GM12874 (cell line): Measurements from ENCODE around the gene OPALIN.

ENCODE experiments used
- CTCF ChIP-seq: IDR thresholded peaks from 2 replicates; pipeline ENCODE4 v1.5.1; 2011; ENCODE audit warnings: low read depth, mild to moderate bottlenecking, control low read depth, low read length, moderate library complexity; ENCODE audit not compliant: insufficient read depth

OPALIN gene

GRCh38 chr10:96309628-96310320 lies 49.0 kb downstream of the OPALIN start:
- TF ChIP-seq CTCF = no peak

GRCh38 chr10:96306516-96306915 lies 52.3 kb downstream of the OPALIN start:
- no peak for TF ChIP-seq CTCF

- no peak for TF ChIP-seq CTCF
These were observed 53.8 kb downstream of the OPALIN start for GRCh38 chr10:96305019-96305418.

GRCh38 chr10:96304230-96304629 lies 54.6 kb downstream of the OPALIN start, which contains the start of gene DNTT:
DNTT (plus strand) TSS chr10:96304434; CDS start chr10:96304498, 64 bp downstream.
- no peak for TF ChIP-seq CTCF

GRCh38 chr10:96301616-96302015 lies 57.2 kb downstream of the OPALIN start:
- no peak for TF ChIP-seq CTCF

- no peak for TF ChIP-seq CTCF
These were observed 59.4 kb downstream of the OPALIN start for GRCh38 chr10:96299383-96299782.

- no peak for TF ChIP-seq CTCF
These were observed 60.4 kb downstream of the OPALIN start for GRCh38 chr10:96298362-96298761.
